ENCODE data around the gene ADGB. TPM values are rescaled to one million over a fixed set of nuclear protein-coding genes. Genes with fewer than 3 reads are reported as not detected.

Gene ADGB
- total and polyA plus RNA-seq, 4 donors = 0.23 TPM; not detected in 3

DNA sequence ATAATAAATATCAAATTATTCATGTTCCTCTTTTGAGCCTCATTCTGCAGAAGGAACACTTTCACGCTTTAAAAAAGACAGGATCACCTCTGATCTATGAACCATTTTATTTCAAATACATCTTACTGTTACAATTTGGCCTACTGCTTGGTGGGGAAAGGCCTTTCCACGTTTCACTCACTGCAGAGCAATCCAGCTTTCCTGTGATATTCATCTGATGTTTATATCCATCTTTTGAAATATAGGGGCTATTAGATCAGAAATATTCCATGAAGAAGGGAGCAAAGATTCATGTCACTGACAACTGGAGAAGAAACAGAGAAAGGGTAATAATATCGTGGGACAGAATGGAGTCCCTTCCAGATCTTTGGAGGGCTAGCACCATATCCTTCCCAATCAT is 262.9 kb downstream of the ADGB start:
- Histone ChIP-seq H3K9ac (ENCODE audit: low read depth in 1 of 2, low read length in 2 of 2) (no peak overlapping the region), H3K9me3 (ENCODE audit: control insufficient read depth in 4 of 4, low read length in 3 of 4) (no peaks in the 10 kb centered on the region), H3K4me1 (ENCODE audit: control insufficient read depth in 4 of 4, insufficient read depth in 4 of 4, low read length in 3 of 4) (peaks cover 0 to 32% (median 27%) of the 10 kb centered on the region in 4 donors), H3K36me3 (ENCODE audit: control insufficient read depth in 4 of 4, insufficient read depth in 3 of 4, low read depth in 1 of 4, low read length in 3 of 4) (no peaks in the 10 kb centered on the region), H3K27me3 (ENCODE audit: control insufficient read depth in 4 of 4, insufficient read depth in 4 of 4, low read length in 3 of 4) (no peaks in the 10 kb centered on the region), H3K4me3 (ENCODE audit: low read depth in 1 of 3, low read length in 3 of 3) (no peak overlapping the region), H3K27ac (ENCODE audit: low read depth in 1 of 2, low read length in 2 of 2) (no peak overlapping the region)
- DNase-seq (ENCODE audit: low spot score) = no peak
- WGBS = 89% methylated on average over 3 of the region's 3 CpGs
- TF ChIP-seq, protein P1, sequence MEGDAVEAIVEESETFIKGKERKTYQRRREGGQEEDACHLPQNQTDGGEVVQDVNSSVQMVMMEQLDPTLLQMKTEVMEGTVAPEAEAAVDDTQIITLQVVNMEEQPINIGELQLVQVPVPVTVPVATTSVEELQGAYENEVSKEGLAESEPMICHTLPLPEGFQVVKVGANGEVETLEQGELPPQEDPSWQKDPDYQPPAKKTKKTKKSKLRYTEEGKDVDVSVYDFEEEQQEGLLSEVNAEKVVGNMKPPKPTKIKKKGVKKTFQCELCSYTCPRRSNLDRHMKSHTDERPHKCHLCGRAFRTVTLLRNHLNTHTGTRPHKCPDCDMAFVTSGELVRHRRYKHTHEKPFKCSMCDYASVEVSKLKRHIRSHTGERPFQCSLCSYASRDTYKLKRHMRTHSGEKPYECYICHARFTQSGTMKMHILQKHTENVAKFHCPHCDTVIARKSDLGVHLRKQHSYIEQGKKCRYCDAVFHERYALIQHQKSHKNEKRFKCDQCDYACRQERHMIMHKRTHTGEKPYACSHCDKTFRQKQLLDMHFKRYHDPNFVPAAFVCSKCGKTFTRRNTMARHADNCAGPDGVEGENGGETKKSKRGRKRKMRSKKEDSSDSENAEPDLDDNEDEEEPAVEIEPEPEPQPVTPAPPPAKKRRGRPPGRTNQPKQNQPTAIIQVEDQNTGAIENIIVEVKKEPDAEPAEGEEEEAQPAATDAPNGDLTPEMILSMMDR (IDR thresholded peaks at IDR 0.05; ENCODE audit: low read depth, low read length, missing input control) = no peak
- TF ChIP-seq NR2F2 (IDR thresholded peaks at IDR 0.05) (no peak), YY1 (IDR thresholded peaks at IDR 0.05) (no peak), FOXA2 (IDR thresholded peaks at IDR 0.05) (no peak)
- TF ChIP-seq, protein P2, sequence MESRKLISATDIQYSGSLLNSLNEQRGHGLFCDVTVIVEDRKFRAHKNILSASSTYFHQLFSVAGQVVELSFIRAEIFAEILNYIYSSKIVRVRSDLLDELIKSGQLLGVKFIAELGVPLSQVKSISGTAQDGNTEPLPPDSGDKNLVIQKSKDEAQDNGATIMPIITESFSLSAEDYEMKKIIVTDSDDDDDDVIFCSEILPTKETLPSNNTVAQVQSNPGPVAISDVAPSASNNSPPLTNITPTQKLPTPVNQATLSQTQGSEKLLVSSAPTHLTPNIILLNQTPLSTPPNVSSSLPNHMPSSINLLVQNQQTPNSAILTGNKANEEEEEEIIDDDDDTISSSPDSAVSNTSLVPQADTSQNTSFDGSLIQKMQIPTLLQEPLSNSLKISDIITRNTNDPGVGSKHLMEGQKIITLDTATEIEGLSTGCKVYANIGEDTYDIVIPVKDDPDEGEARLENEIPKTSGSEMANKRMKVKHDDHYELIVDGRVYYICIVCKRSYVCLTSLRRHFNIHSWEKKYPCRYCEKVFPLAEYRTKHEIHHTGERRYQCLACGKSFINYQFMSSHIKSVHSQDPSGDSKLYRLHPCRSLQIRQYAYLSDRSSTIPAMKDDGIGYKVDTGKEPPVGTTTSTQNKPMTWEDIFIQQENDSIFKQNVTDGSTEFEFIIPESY (IDR thresholded peaks at IDR 0.05) = no peak

DNA sequence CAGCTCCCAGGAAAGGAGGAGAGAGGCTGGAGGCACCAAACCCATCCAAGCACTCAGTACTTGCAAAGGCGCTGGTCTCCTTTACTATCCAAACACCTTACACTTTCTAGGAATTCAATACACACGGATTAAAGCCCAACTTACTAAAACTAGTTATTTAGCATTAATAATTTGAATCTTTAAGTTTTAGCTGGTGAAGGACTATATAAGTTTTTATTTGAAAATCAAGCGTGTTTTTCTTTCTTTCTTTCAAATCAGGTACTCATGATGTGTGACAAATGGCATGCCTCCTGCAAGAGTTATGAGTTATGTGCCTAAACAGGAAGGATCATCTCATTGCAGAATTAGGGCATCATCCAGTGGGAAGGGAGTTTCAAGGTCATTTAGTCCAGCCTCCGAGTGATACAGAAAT is 263.7 kb downstream of the ADGB start:
- H3K27me3 ChIP-seq (ENCODE audit: control insufficient read depth in 4 of 4, insufficient read depth in 4 of 4, low read length in 3 of 4) = no peaks in the 10 kb centered on the region
- TF ChIP-seq, protein P3, sequence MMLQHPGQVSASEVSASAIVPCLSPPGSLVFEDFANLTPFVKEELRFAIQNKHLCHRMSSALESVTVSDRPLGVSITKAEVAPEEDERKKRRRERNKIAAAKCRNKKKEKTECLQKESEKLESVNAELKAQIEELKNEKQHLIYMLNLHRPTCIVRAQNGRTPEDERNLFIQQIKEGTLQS (IDR thresholded peaks at IDR 0.05) = no peak
- TF ChIP-seq, protein P4, sequence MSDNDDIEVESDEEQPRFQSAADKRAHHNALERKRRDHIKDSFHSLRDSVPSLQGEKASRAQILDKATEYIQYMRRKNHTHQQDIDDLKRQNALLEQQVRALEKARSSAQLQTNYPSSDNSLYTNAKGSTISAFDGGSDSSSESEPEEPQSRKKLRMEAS (IDR thresholded peaks at IDR 0.05) = no peak
- TF ChIP-seq JUND (IDR thresholded peaks at IDR 0.05) = no peak
- no peak for TF ChIP-seq HNF4G (IDR thresholded peaks at IDR 0.05)
- TF ChIP-seq, protein P1 (IDR thresholded peaks at IDR 0.05; ENCODE audit: low read depth, low read length, missing input control) = no peak
- TF ChIP-seq HNF4A (conservative IDR thresholded peaks at IDR 0.05) = no peak
- no peak for TF ChIP-seq RXRA (IDR thresholded peaks at IDR 0.05)
- no peak for TF ChIP-seq FOXA2 (IDR thresholded peaks at IDR 0.05)
- TF ChIP-seq TAF1 (conservative IDR thresholded peaks at IDR 0.05) = no peak
- no peak for TF ChIP-seq GABPA (IDR thresholded peaks at IDR 0.05 in 1 of 2, conservative IDR thresholded peaks at IDR 0.05 in 1 of 2)
- TF ChIP-seq, protein P5, sequence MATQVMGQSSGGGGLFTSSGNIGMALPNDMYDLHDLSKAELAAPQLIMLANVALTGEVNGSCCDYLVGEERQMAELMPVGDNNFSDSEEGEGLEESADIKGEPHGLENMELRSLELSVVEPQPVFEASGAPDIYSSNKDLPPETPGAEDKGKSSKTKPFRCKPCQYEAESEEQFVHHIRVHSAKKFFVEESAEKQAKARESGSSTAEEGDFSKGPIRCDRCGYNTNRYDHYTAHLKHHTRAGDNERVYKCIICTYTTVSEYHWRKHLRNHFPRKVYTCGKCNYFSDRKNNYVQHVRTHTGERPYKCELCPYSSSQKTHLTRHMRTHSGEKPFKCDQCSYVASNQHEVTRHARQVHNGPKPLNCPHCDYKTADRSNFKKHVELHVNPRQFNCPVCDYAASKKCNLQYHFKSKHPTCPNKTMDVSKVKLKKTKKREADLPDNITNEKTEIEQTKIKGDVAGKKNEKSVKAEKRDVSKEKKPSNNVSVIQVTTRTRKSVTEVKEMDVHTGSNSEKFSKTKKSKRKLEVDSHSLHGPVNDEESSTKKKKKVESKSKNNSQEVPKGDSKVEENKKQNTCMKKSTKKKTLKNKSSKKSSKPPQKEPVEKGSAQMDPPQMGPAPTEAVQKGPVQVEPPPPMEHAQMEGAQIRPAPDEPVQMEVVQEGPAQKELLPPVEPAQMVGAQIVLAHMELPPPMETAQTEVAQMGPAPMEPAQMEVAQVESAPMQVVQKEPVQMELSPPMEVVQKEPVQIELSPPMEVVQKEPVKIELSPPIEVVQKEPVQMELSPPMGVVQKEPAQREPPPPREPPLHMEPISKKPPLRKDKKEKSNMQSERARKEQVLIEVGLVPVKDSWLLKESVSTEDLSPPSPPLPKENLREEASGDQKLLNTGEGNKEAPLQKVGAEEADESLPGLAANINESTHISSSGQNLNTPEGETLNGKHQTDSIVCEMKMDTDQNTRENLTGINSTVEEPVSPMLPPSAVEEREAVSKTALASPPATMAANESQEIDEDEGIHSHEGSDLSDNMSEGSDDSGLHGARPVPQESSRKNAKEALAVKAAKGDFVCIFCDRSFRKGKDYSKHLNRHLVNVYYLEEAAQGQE (IDR thresholded peaks at IDR 0.05) = no peak
- TF ChIP-seq NR2F2 (IDR thresholded peaks at IDR 0.05) = no peak
- no peak for TF ChIP-seq YY1 (IDR thresholded peaks at IDR 0.05)
- no peak for TF ChIP-seq RAD21 (IDR thresholded peaks at IDR 0.05)
- TF ChIP-seq SP1 (IDR thresholded peaks at IDR 0.05) = no peak
- TF ChIP-seq EGR1 (IDR thresholded peaks at IDR 0.05; ENCODE audit: low read depth in 2 of 2) = no peak
- TF ChIP-seq, protein P2 (IDR thresholded peaks at IDR 0.05) = no peak
- TF ChIP-seq FOXA1 (IDR thresholded peaks at IDR 0.05) = no peak
- no peak overlapping the region for H3K9ac ChIP-seq (ENCODE audit: low read depth in 1 of 2, low read length in 2 of 2)
- no peak for DNase-seq (ENCODE audit: low spot score)
- H3K9me3 ChIP-seq (ENCODE audit: control insufficient read depth in 4 of 4, low read length in 3 of 4) = no peaks in the 10 kb centered on the region
- no peak overlapping the region for H3K4me3 ChIP-seq (ENCODE audit: low read depth in 1 of 3, low read length in 3 of 3)
- no peak overlapping the region for H3K27ac ChIP-seq (ENCODE audit: low read depth in 1 of 2, low read length in 2 of 2)
- H3K4me1 ChIP-seq (ENCODE audit: control insufficient read depth in 4 of 4, insufficient read depth in 4 of 4, low read length in 3 of 4) = peaks cover 0 to 31% (median 27%) of the 10 kb centered on the region in 4 donors
- no peaks in the 10 kb centered on the region for H3K36me3 ChIP-seq (ENCODE audit: control insufficient read depth in 4 of 4, insufficient read depth in 3 of 4, low read depth in 1 of 4, low read length in 3 of 4)
- 82% methylated on average over 4 of the region's 4 CpGs for WGBS
